Mesodermal cell (in vitro differentiated cells): ENCODE results near the gene CRTAC1.

Experiments used
- H3K27ac ChIP-seq: 2 replicates; pipeline ENCODE4 v1.7.0; 2013; ENCODE audit warnings: mild to moderate bottlenecking, low read depth, low read length, moderate library complexity; ENCODE audit not compliant: severe bottlenecking
- H3K36me3 ChIP-seq: 2 replicates; pipeline ENCODE4 v1.7.1; 2013; ENCODE audit warnings: mild to moderate bottlenecking, low read length, moderate library complexity; ENCODE audit not compliant: control insufficient read depth, insufficient read depth
- H3K4me1 ChIP-seq: one replicate; pipeline ENCODE4 v1.7.1; 2013; ENCODE audit warnings: mild to moderate bottlenecking, low read length; ENCODE audit not compliant: insufficient read depth, control insufficient read depth, poor library complexity, severe bottlenecking
- H3K4me3 ChIP-seq: 2 replicates; pipeline ENCODE4 v1.7.0; 2013; ENCODE audit warnings: low read length, control low read depth, mild to moderate bottlenecking; ENCODE audit not compliant: insufficient read depth, poor library complexity, severe bottlenecking; ENCODE audit errors: extremely low read depth
- H3K9me3 ChIP-seq: 2 replicates; pipeline ENCODE4 v1.7.1; 2013; ENCODE audit warnings: mild to moderate bottlenecking, low read length, moderate library complexity; ENCODE audit not compliant: control insufficient read depth
- WGBS, 2 experiments: methylation state at CpG; one replicate each; pipeline ENCODE4 v1.1.5; 2013; ENCODE audit warnings: missing lambda C conversion rate in 2 of 2; ENCODE audit not compliant: insufficient coverage in 2 of 2; 5-methylcytosine and 5-hydroxymethylcytosine counted together

CRTAC1 gene

GRCh38 chr10:97924678-97925077, 105.7 kb downstream of the CRTAC1 start:
- WGBS, 2 experiments: 44 to 57% methylated on average over 2 of the region's 3 CpGs
- no peaks in the 10 kb centered on the region for H3K4me1 ChIP-seq
- no peak overlapping the region for H3K4me3 ChIP-seq
- H3K27ac ChIP-seq: no peak overlapping the region
- H3K9me3 ChIP-seq: no peaks in the 10 kb centered on the region
- no peaks in the 10 kb centered on the region for H3K36me3 ChIP-seq

GRCh38 chr10:97923476-97923875, 106.9 kb downstream of the CRTAC1 start:
- no peaks in the 10 kb centered on the region for H3K36me3 ChIP-seq
- 85 to 86% methylated on average over 2 to 3 of the region's 5 CpGs for WGBS, 2 experiments
- no peak overlapping the region for H3K27ac ChIP-seq
- H3K9me3 ChIP-seq: no peaks in the 10 kb centered on the region
- no peaks in the 10 kb centered on the region for H3K4me1 ChIP-seq
- H3K4me3 ChIP-seq: no peak overlapping the region

DNA sequence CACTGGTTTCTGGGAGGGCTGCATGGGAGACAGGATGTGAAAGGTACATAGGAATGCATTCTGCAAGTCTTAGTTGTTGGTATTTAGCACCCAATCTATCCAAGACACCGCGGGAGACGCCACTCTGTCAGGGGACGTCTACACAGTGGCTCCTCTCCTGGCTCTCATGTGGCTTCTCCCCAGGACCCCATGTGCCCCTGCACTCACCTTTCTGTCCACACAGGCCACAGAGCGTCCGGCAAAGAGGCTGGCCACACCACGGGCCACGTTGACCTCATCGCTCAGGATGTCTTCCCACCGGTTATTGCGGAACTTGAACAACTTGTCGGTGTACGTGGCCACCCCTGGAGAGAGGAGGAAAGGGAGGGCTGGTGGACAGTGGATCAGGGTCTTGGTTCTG, 107.4 kb downstream of the CRTAC1 start:
- Histone ChIP-seq H3K4me3 (no peak overlapping the region), H3K9me3 (no peaks in the 10 kb centered on the region), H3K27ac (no peak overlapping the region), H3K36me3 (no peaks in the 10 kb centered on the region), H3K4me1 (no peaks in the 10 kb centered on the region)
- WGBS, 2 experiments: 84 to 94% methylated on average over 9 to 10 of the region's 13 CpGs

DNA sequence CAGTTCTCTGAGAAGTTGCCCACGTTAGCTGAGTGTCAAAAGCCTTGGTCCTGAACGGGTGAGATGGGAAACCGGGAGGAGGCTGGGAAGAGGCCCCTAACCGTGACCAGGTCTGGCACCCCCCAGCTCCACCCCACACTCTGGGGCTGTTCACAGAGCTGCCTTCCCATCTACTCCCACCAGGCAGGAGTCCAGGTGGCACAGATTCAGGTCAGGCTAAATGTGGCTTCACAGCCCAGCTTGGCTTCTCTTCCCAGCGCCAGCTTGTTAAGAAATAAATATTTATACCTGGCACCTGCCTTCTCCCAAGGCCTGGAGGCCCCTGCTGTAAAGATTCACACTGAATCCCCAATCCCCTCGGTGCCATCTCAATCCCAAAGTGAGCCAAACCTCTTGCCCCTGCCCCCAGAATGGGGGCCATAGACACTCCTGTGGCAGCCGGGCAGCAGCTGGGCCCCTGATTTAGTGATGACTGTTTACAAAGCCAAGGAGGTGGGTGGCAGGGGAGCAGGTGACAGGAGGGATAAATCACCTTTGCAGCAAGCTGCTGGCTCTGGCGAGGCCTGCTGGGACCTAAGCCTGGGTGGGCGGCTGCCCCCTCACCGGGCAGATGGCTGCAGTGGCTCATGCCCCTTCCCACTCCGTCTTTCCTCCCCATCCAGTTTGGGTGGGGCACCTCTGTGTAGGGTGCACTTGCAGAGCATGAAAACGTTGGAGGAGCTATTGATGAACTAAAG, 108.2 kb downstream of the CRTAC1 start:
- Histone ChIP-seq H3K9me3 (no peaks in the 10 kb centered on the region), H3K36me3 (no peaks in the 10 kb centered on the region), H3K4me3 (no peak overlapping the region), H3K27ac (no peak overlapping the region), H3K4me1 (no peaks in the 10 kb centered on the region)
- 83 to 88% methylated on average over 6 to 7 of the region's 12 CpGs for WGBS, 2 experiments

GRCh38 chr10:97921581-97922021, 108.8 kb downstream of the CRTAC1 start:
- no peaks in the 10 kb centered on the region for H3K9me3 ChIP-seq
- 71 to 73% methylated on average over 2 to 4 of the region's 4 CpGs for WGBS, 2 experiments
- no peaks in the 10 kb centered on the region for H3K36me3 ChIP-seq
- no peaks in the 10 kb centered on the region for H3K4me1 ChIP-seq
- no peak overlapping the region for H3K27ac ChIP-seq
- no peak overlapping the region for H3K4me3 ChIP-seq

DNA sequence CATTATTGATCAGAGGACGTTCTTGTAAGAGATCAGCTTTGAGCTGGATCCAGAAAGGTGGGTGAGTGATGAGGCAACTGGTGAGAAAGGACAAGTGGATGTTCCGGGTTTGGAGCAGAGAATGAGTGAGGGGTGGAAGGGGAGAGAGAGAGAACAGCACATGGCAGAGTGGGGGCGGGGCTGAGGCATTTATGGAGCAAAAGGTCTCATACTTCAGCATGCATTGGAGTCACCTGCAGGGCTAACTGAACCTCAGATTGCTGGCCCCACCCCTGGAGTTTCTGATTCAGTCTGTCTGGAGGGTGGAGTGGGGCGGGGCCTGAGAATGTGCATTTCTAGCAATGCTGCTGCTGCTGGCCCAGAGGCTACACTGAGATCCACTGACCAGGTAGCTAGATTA, 109.6 kb downstream of the CRTAC1 start:
- H3K27ac ChIP-seq: no peak overlapping the region
- WGBS, 2 experiments: 90 to 91% methylated on average over 2 to 4 of the region's 4 CpGs
- H3K36me3 ChIP-seq: no peaks in the 10 kb centered on the region
- H3K4me3 ChIP-seq: no peak overlapping the region
- no peaks in the 10 kb centered on the region for H3K4me1 ChIP-seq
- no peaks in the 10 kb centered on the region for H3K9me3 ChIP-seq

GRCh38 chr10:97919012-97919411, 111.4 kb downstream of the CRTAC1 start:
- Histone ChIP-seq H3K27ac (no peak overlapping the region), H3K9me3 (no peaks in the 10 kb centered on the region), H3K4me1 (no peaks in the 10 kb centered on the region), H3K4me3 (no peak overlapping the region), H3K36me3 (no peaks in the 10 kb centered on the region)
- 80 to 100% methylated on average over 1 to 2 of the region's 3 CpGs for WGBS, 2 experiments

- WGBS, 2 experiments: 78 to 94% methylated on average over 2 to 4 of the region's 4 CpGs
- no peaks in the 10 kb centered on the region for H3K4me1 ChIP-seq
- no peaks in the 10 kb centered on the region for H3K9me3 ChIP-seq
- H3K36me3 ChIP-seq: no peaks in the 10 kb centered on the region
- H3K27ac ChIP-seq: no peak overlapping the region
- H3K4me3 ChIP-seq: no peak overlapping the region
These were observed 113.8 kb downstream of the CRTAC1 start for GRCh38 chr10:97916586-97916985.

- no peaks in the 10 kb centered on the region for H3K4me1 ChIP-seq
- H3K27ac ChIP-seq: no peak overlapping the region
- no peak overlapping the region for H3K4me3 ChIP-seq
- WGBS, 2 experiments: 84 to 92% methylated on average over 14 to 21 of the region's 21 CpGs
- no peaks in the 10 kb centered on the region for H3K9me3 ChIP-seq
- H3K36me3 ChIP-seq: no peaks in the 10 kb centered on the region
These were observed 114.9 kb downstream of the CRTAC1 start for GRCh38 chr10:97915346-97916131.

- Histone ChIP-seq H3K27ac (no peak overlapping the region), H3K4me3 (no peak overlapping the region), H3K9me3 (no peaks in the 10 kb centered on the region), H3K4me1 (no peaks in the 10 kb centered on the region), H3K36me3 (no peaks in the 10 kb centered on the region)
- 7 to 10% methylated on average over 7 to 10 of the region's 11 CpGs for WGBS, 2 experiments
These were observed 115.6 kb downstream of the CRTAC1 start for GRCh38 chr10:97914837-97915211.
